ENCODE results near the gene NUP210L. TPM values are rescaled to one million over a fixed set of nuclear protein-coding genes. Genes with fewer than 3 reads are reported as not detected.
A peak's percentile ranks its signal among the peaks of the same experiment; 100 is the strongest.

NUP210L gene
- polyA plus RNA-seq, 1 donor, result 0.17 TPM

DNA sequence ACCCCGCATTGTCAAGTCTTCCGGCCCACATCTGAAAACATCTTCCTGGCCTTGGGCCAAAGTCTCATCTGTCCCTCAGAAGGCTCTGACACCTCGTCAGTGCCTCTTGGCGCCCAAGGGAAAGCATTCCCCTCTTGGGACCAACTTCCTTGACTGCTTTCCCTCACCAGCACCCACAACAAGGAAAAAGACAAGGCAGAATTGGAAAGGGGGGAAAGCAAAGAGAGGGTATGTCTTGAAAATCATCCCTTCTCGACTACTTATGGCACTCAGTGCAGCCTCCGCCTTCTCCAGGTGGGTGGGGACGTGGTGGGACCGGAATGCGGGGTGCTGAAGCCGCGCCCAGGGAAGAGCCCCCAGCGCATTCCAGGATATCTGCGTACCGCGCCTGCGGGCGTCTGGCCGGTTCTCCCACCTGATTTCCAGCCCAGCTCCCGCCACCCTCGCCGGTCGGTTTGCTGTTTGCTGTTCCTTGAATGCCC lies 191.0 kb downstream of the NUP210L start:
- DNase-seq, result no peak

DNA sequence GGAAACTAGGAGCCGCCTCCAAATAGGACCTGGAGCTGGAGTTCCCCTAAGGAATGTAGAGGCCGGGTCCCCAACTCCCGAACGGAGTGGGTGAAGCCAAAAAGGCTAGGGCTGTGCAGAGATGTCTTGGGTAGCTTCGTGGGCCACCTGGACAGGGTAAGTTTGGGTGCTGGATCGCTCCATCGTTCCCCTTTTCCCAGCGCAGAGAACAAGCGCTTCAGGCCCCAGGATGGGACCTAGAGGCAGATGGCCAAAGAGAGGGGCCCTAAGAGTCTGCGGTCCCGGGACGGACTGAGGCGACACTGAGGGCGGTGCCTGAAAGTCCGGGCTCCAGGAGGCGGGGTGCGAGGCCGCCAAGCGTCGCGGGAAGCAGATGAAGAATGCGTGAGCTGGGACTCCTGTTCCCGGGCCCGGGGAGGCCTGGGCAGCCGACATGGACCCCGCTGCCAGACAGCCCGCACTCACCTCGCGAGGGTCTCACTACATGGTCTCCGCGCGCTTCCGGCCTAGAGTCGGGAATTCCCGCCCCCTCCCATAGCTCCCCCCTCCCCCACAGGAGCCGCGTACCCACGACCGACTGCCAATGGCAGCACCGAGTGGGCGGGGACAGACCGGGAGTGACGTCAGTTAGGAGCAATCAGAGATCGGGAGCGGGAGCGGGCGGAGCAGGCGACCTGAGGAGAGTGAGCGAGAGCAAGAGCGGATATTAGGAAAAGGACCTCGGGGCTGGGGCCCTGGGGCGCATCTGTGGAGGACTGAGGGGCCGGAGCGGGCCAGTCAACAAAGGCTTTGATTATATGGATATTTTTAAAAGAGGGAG lies 191.6 kb downstream of the NUP210L start, which contains the start of gene SLC39A1:
Gene SLC39A1, minus strand, starts transcription at position 508 of the 820 bp plus-strand sequence. CDS start 822 bp downstream, outside the sequence.
- peak; percentile 99 for DNase-seq

DNA sequence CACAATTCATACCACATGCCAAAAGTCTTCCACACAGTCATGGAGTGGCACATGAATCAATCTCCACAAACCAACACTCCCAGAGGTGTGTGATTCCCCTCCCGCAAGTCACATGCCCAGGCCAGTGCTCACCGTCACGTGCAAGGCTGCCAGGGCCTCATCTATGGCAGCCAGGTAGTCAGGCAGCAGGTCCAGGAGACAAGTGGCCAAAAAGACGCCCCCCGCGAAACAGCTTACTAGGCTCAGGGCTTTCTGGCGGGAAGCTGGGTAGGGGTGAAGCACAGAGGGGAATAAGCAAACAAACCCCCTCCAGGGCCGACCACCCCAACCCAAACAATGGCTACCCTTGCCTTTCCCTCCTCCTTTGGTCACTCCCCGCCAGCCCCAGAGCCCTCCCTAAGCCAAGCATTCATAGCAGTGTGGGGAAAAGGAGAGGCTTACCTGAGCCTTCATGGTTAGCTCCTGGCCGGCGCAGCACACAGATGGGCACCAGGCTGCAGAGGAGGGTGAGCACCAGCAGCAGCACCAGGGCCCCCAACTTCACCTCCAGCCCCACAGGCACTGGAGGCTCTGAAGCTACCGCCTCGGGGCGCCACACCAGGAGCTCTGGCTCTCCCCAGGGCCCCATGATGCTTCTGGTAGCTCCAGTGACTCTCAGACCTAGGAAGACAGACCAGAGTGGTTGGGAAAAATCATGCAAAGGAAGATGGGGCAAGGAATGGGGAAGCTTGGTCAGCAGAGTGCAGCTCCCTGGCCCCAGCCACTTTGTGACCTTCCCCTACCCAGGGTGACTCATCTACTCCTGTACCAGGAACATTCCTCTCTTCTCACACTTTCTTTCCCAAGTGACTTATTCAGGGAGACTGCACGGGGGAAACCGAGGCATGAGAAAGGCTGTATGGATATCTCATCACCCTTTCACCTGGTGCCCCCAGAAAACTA lies 192.5 kb downstream of the NUP210L start:
- DNase-seq, result no peak

DNA sequence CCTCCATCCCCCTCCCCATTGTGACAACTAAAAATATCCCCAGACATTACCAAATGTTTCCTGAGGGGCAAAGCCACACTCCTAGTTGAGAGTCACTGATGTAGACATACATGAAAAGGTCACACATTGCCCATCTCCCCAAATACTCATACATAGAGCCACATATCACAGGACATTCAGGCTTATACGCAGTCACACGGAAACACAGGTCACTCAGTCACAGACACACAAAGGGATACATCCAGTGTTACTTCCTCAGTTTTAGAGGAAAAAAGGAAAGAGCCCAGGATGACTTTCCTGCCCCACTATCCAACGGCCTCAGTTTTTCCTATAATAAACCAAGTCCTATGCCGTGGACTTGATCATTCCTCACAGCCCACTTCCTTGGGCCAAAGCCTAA lies 193.5 kb downstream of the NUP210L start:
- no peak for DNase-seq

DNA sequence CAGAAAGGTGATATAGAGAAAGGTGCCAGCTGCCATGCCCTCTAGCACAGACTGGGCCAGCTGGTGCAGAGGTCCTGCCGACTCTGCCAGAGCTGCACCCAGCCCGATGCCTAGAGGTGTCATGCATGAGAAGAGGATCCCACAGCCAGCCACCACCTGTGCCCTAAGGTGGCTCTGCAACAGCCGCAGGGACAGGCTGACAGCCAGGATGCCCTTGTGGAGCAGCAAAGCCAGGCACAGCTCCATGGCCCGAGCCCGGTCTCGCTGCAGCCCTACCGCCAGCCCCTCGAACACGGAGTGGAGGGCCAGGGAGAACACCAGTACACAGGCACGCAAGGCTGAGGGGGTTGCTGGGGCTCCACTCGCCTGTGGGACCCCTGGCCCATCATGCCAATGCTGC lies 194.7 kb downstream of the NUP210L start:
- no peak for DNase-seq

DNA sequence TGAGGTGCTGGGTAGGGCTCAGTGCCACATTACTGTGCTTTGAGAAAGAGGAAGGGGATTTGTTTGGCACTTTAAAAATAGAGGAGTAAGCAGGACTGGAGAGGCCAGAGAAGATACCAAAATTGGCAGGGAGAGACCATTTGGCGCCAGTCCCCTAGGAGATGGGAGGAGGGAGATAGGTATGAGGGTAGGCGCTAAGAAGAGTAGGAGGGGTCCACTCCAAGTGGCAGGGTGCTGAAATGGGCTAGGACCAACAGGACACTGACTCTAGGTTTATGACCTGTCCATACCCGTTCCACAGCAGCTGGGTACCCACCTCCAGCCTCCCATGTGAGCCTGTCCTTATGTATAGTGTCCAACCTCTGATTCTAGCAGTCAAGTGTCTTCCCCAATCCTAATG lies 195.4 kb downstream of the NUP210L start:
- DNase-seq, result no peak

DNA sequence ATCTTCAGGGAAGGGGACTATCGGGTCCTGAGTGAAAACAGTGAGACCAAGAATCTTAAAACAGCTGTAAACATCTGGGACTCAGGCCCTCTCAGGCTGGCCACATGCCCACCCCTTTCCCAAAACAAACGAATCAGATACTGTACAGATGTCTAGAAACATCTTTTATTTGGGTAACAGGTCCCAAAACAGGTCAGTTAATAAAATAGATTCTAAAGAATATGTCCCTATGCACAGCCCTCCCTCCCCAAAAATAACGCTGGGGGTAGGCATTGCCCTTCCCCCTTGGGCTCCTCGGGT lies 196.0 kb downstream of the NUP210L start:
- DNase-seq, result no peak

DNA sequence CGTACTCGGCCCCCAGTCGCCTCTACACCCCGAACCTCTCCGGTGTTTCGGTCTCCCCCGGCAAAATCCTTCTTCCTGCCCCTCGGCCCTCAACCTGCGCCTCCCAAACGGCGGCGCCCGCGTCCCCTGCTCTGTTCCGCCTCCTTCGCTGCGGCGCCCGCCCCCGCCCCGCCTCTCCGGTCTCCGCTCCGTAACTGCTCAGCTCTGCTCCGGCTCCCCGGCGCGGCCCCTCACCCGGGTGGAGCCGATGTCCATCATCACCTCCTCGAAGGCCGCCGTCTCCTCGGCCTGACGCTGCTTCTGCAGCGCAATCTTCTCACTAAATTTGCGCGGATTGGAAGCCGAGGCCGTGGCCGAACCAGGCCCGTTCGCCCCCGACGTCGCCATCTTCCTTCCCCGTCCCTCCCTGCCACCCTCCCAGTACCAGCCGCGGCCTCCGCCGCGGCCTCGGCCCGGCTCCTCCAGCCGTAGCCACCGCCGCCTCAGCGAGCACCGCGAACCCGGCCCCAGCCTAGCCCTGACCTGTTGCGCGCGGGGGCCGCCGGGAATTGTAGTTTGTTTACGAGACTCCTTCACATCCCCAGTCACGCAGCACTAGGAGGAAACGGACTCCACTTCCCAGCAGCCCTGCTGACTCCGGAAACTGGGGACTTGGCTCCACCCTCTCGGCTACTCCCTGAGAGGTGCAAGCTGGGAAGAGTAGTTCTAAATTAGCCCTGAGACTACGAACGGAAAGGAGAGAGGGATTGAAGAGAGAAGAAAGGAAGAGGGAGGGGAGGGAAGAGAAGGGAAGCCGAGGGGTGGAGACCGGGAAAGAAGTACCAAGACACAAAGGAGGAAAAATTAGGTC lies 196.5 kb downstream of the NUP210L start, which contains the start of gene CRTC2:
Gene CRTC2, minus strand, starts transcription at position 502 of the 850 bp plus-strand sequence. Its CDS starts 115 bp downstream, at position 387.
- DNase-seq, result peak; percentile 99

DNA sequence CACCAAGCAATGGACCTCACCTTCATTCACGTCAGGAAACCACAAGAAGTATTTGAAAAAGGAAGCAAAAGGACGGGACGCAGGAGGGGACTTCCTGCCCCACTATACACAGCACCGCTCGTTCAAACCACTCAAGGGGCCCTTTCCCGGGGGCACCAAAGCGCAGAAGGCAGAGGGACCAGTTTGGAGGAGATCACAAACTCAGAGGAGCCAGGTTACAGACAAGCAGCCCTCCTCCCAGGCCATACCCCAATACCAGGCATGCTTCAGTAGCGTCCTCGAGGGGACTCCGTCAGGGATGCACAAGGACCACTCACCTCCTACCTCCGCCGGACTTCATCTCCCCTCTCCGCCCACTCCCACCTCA lies 197.1 kb downstream of the NUP210L start:
- peak; percentile 22 for DNase-seq

DNA sequence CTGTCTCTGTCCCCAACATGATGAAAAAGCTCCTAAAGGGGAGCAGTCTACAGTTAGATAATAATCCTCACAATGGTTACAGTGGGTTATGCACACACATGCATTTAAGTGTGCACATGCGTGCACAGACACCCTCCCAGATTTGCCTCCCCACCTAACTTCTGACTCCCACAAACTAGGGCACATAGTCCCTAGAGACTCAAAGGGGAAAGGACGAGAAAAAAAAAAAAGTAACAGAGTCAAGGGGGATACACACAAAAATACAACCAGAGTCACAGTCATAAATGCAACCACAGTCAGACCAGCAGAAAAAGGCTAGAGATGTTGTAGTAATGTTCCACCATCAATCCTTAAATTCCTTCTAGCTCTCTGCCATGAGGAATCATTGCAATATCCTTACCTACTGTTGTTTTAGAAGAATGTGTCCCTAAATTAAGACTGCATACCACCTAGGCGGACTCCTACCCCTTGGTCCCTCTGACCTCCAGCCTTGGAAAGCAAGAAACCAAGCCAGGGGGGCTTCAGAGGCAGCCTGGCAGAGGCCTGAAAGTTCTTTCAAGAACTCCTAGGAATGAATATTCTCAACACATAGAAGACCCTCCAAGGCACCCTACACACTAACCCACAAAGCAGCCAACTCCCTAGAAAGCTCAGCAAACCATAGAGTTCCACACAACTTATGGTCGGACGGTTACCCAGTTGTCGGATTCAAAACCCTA lies 197.7 kb downstream of the NUP210L start:
- no peak for DNase-seq

DNA sequence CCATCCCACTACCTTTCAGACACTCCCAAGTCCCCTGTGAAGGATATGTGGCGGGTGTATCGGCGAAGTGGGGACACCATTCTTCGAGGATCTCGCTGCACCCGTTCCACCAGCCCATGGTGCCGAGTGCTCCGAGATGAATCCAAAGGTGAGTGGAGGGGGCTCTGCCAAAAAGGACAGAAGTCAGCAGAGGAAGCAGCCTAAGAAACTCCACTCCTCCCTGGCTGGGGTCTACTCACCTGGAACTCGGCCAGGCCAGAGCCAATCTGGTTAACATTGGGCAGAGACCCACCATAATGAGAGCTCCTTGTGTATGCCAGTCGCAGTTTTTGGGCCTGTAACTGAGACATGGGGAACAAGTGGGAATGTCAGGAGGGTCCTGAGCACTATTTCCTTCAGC lies 200.0 kb downstream of the NUP210L start:
- no peak for DNase-seq

DNA sequence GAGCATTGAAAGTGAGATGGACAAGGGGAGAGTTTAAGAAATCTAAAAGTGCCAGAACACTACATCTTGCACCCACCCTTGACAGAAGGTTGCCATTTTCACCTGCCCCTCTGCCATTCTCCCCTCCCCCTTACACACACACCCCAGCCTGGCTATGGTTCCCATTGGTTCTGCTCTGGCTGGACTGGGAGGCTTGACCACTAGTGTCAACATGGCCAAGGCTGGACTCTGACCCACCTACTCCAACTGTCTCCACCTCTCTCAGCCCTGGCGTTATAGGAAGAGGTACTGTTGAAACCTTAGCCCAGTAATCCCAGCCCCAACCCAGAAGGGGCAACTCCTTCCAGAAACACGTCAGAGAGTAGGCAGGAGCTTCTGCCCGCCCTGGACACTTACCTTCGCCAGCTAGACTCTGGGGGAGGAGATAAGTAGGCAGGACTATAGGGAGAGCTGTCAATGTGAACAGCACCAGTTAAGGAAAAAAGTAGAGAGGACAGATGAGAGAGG lies 201.0 kb downstream of the NUP210L start:
- DNase-seq, result no peak

DNA sequence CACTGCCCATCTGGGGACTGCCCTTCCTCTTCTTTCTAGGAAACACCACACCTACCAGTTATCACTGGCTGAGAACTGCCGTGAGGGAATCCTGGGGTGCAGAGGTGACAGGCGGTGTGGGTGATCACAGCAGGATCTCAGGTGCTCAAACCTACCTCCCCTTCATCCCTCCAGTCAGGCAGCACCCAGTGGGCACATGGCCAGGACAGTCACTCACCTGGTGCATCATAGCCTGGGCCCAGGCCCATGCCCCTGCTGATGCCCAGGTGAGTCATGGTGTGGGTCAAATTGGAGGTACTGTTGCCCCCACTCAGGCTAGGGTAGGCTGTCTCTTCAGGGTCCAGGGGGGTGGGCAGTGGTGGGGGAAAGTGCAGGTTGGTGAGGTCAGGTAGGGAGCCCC lies 203.1 kb downstream of the NUP210L start:
- DNase-seq, result no peak

DNA sequence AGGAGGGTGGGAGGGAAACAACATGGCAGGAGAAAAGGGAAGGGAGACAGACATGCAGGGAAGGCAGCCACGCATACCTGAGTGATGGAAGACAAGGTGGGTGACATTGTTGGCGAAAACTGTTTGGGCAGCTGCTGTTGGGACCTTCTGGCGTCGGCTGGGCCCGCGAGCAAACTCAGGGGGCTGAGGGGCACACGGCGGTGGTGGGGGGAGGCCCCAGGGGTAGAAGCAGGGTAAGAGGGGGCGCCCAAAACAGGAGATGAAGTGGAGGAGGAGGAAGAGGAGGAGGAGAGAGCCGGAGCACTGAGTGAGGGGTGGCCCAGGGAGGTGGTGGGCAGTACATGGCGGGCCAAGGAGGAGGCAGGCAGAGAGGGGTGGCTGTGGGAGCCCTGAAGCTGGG lies 203.7 kb downstream of the NUP210L start:
- no peak for DNase-seq

DNA sequence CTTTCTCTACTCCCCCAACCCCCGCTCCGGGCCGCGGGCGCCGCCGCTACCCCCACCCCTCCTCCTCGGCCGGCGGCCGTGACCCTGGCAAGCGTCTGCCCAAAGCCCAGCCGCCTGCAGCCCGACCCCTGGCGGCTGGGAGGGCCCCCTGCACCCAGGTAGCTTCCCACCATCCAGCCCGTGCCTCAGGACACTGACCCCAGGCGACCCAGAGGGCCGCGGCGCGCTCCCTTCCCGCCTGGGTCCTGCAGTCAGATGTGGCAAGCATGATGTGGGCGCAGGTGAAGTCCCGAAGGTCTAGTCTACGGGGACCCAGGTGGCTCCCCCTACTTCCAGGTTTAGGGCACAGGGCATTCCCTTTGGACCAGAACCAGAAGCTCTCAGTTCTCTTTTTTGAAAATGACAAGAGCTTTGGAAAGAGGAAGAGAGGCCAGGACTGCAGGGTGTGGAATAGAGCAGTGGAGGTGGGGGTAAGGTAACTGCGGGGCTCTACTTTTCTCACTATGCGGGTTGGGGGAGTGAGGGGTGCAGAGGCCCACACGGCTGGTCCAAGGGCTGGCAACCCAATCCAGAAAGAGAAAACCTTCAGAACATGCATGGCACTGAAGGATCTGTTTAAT lies 208.1 kb downstream of the NUP210L start, which contains the start of gene DENND4B:
Gene DENND4B, minus strand, starts transcription at position 97 of the 620 bp plus-strand sequence. CDS start 2,344 bp downstream, outside the sequence.
- peak; percentile 76 for DNase-seq

DNA sequence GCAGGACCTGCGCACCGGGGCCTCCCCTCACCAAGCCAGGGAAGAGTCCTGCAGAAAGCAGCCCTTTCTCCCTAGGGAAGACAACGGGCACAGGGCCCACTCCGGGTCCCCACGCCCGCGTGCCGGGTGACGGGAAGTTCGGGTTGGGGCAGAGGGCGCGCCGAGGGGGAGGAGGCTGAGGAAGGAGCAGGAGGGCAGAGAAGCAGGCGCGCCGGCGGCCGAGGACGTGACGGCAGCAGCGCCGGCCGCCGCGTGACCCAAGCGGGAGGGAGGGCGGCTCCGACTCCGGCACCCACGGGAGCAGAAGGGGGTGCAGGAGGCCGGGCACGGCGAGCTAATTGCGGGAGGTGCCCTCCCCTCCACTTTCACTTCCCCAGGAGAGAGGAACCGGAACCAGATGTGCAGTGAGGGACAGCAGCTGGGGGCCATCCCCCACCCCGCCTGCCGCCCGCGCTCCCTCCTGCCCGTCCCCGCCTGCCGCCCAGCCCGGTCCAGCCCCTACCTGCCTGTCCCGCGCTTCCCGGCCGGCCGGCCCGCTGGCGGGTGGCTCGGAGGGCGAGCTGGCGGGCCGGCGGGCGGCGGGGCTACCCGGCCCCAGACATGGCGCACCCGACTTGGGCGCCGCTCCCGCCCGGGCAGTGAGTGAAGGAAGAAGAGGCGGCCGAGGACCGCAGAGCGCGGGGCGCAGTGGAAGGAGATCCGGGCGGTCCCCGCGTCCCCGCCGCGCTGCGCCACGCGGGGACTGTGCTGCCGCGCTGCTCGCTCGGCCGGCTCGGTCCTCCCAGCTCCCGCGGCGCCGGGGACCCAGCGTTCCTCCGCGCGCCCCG lies 208.9 kb downstream of the NUP210L start:
- peak; percentile 41 for DNase-seq

DNA sequence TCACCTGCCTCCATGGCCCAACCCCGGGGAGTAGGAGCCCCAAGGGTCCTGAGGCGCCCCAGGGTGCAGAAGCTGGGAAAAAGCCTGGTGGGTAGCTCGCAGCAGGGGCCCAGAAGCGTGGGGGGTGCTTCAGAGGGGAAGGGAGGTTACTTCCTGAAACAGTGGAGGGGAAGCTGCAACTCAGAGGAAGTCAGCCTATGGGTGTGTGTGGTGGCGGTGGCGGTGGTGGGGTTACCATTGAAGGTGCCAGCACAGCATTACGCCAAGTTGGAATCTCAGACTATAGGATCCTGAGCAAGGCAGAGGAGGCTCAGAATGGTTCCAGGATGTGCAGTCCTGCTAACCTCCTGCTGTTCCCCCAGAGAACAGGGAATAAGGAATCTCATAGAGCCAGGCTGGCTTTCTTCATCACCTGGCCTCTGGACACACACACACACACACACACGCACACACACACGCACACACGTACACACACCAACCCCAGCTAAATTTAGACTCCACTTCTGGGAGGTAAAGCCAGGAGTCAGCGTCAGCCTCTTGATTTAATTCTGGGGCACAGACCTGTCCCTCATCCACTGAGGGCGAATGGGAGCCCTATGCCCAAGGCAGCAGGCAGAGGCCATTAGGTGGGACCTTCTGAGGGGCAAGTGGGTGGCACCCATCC lies 209.6 kb downstream of the NUP210L start:
- peak; percentile 20 for DNase-seq

DNA sequence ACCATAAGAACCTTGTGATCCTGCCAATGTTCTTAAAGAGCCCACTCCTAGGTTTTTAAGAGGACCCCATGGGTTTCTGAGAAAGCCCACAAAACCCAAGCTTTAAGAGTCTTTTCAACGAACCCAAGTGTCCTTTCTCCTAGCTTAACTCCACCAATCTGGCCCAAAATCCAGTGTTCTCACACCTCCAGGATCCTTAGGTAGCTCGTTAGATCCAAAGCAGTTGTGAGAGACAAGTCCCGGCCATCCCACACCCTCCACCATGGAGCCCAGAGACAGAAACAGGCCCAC lies 210.1 kb downstream of the NUP210L start:
- DNase-seq, result no peak
